Stimulated activated CD8-positive, alpha-beta memory T cell treated with anti-CD3 and anti-CD28 coated beads, Interleukin-4, amount 100 ng/mL, for 48 hours (primary cell): ENCODE measurements around the gene KCNIP3.
"Not testable (repeated sequence)": the region's sequence is repeated elsewhere in the genome, so short reads cannot be mapped to it uniquely, and the experiment has no call there.

Experiments used
- DNase-seq: peaks from one replicate; pipeline ENCODE4 v3.0.0-alpha.2; 2020

KCNIP3 gene

GRCh38 chr2:95429748-95430467 is 132.8 kb downstream of the KCNIP3 start:
- DNase-seq, result not testable (repeated sequence)

GRCh38 chr2:95433373-95433772 is 136.2 kb downstream of the KCNIP3 start:
- not testable (repeated sequence) for DNase-seq

GRCh38 chr2:95433973-95434372 is 136.8 kb downstream of the KCNIP3 start:
- DNase-seq, result not testable (repeated sequence)

- DNase-seq, result not testable (repeated sequence)
Observed at GRCh38 chr2:95434507-95435076, 137.4 kb downstream of the KCNIP3 start.

- DNase-seq, result not testable (repeated sequence)
Observed at GRCh38 chr2:95435162-95435871, 138.2 kb downstream of the KCNIP3 start.
